OCI-LY3 (cell line): ENCODE results near the gene CDC42EP1.

Experiments
- CTCF ChIP-seq: fragments of 200-600, 300-600 bp; sonication (generic); IDR thresholded peaks from 2 replicates; pipeline ENCODE4 v1.5.1; 2014; ENCODE audit warnings: antibody characterized with exemption, low read length, low read depth
- EZH2phosphoT487 ChIP-seq: fragments of 200-600 bp; shearing (Covaris generic); IDR thresholded peaks from 2 replicates; pipeline ENCODE4 v1.6.1; 2018; ENCODE audit warnings: antibody characterized with exemption, mixed run types, low read depth

- TF ChIP-seq CTCF (no peak), EZH2phosphoT487 (no peak)
Observed at GRCh38 chr22:37608477-37609239, 48.4 kb downstream of the CDC42EP1 start, which contains the start of gene GGA1.
